ACHN (cell line): ENCODE results near the gene CHST8.
"Not testable (repeated sequence)": the region's sequence is repeated elsewhere in the genome, so short reads cannot be mapped to it uniquely, and the experiment has no call there.

Experiments
- DNase-seq: peaks from one replicate; pipeline ENCODE4 v3.0.0-alpha.2; 2015
- in situ Hi-C: cut with HindIII; loops from 2 replicates; pipeline ENCODE4 v1.10.0; 2017; ENCODE audit warnings: low sequenced_read_pairs, low pct_ligation_motif_present, low pct_unique_long_range_greater_than_20kb

Gene CHST8

DNA sequence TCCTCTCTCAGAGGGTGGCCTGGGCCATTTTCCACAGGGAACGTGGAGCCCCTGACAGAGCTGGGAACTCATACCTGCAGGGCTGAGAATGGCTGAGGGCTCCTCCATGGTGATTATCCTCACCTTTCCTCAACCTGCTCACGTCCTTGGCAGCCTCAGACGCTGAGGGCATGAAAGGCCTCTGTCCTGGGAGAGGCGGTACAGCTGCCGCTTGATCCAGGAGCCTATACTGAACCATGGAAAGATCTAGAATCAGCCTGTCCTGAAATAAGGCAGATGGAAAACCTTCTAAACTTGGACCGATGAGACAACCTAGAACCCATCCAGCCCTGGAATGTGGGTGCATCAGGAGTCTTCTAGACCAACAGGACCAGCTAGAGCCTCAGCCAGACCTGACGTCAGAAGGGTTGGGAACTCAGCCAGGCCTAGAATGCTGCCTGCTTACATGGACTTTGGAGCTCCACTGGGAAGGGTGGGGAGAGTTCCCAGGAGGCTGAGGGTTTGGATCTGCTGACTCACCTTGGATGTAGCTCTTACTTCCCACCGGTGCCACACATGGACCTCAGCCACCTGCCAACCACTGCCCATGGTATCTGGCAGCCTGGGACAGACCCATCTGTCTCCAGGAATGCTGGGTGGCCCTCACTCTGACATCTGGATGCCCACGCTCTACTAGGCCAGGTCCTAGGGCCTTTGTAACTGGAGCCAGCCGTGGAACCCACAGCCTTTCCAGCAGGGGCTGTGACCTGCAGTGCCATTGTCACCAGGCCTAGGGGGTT, 182.5 kb downstream of the CHST8 start:
- no peak for DNase-seq
- in situ Hi-C loops, result no loop called here

DNA sequence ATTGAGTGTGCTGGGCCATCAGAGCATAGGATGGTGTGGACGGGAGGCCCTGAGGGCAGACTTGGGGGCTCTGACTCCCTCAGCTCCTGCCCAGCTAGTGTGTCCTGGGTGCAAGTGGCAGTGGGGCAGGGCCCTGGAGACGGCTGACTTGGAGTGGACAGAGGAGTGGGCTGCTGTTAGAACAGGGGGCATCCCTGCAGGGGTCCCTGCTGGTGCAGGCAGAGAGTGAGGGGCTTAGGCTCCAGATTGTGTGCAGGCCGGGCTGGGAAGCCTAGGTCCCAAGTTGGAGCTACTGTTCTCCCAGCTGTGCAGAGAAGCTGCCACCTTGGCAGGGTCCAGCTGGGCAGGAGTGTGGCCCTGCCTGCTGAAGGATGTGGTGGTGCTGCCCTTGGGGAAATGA, 183.6 kb downstream of the CHST8 start:
- in situ Hi-C loops, result no loop called here
- no peak for DNase-seq

DNA sequence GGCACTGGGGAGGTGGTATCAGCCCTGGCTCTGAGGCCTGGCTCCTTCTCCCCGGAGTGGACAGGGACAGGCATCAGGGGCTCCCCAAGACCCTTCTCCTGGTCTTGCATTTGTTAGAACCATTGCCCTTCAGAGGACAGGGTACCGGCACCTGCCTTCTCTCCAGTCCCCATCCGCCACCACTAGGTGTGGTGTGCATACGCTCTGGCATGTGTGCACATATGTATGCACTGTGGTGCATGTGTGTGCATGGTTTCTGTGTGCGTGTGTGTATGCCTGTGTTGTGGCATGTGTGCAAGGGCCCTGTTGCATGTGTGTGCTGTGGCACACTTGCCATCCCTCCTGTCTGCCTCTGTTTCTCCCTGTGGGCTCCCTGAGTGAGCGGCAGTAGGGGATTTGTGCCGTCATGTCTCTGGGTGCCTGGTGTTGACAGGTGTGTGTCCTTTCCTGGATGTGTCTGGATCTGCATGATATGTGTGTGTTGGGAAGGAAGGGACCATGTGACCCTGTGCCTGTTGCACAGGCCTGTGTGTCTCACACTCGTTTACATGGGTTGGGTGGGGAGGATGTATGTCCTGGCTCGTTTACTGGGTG, 184.2 kb downstream of the CHST8 start:
- in situ Hi-C loops, result no loop called here
- no peak for DNase-seq

DNA sequence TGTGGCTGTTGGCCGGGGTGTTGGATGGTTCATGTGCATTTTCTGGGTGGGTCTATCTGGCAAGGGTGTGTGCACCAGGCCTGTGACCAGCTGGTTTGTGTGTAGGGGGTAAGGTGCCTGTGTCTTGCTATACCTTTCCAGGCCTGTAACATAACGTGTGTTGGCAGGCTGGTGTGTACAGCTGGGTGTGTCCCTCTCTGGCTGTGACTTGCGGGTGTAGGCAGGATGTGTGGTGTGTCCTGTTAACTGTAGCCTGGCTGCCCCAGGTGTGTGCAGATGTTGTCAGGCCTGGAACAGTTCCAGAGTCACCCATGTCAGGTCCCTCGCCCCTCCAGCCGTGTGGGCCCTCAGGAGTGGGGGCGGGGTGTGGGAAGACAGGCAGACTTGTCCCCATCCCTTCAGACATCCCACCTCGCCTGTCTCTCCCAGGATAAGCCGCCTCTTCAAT, 184.7 kb downstream of the CHST8 start:
- in situ Hi-C loops, result no loop called here
- DNase-seq, result no peak

DNA sequence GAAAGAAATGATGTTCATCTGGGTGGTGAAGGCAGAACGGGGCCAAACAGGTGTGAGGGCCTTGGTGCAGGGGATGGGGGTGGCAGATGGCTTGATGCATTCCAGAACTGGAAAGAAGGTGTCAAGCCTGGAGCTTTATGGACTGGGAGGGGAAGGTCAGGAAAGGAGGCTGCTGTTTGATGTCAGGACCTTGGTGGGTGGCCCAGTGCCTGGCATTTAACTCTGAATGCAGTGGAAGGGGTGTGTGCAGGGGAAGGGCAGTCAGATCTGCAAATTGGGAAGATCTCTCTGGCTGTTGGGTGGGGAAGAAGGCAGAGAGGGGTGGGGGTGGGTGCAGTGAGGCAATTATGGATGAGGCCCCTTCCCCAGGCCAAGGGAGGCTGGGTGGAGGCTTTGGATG, 186.6 kb downstream of the CHST8 start:
- DNase-seq, result no peak
- in situ Hi-C loops, result no loop called here

DNA sequence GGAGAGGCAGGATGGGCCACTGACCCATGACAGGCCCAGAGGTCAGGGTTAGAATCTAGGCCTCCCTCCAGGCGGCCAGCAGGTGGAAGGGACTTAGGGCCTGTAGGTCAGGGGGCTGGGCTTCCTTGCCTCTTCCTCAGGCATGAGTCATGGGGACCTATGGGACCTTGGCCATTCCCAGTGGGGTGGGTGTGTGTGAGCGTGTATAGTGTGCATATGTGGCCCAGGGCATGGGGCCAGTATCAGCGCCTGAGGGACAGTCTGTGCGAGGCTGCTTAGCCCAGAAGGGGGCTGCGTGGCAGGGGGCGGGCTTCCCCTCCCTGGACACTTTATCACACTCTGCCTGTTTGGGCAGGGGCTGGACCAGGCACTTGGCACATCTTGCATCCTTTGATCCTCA, 188.2 kb downstream of the CHST8 start:
- in situ Hi-C loops, result no loop called here
- DNase-seq, result no peak

DNA sequence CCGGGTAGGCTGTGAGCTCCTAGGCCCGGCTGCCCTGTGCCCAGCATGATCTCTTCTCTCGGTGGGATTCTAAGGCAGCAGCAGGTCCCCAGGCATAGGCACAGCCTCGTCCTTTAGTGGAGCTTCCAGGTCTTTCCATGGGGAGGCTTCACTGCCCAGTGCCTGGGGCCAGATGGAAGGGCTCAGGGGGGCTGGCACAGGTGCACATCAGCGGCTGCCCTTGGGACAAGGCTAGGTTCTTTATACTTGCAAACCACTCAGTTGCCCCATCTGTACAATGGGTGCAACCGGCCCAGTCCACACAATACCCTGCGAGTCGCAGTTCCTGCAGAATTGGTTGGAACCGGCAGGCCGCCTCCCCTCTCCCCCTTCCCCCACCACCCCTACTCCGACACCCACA, 189.1 kb downstream of the CHST8 start:
- in situ Hi-C loops, result no loop called here
- DNase-seq, result no peak

DNA sequence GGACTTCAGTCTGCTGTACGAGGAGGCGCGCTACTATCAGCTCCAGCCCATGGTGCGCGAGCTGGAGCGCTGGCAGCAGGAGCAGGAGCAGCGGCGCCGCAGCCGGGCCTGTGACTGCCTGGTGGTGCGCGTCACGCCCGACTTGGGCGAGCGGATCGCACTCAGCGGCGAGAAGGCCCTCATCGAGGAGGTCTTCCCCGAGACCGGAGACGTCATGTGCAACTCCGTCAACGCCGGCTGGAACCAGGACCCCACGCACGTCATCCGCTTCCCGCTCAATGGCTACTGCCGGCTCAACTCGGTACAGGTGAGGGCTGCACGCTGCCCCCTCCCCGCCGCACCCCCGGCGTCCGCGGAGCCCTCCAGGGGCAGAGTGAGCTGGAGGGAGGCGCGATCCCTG, 189.5 kb downstream of the CHST8 start:
- in situ Hi-C loops, result no loop called here
- DNase-seq, result no peak

DNA sequence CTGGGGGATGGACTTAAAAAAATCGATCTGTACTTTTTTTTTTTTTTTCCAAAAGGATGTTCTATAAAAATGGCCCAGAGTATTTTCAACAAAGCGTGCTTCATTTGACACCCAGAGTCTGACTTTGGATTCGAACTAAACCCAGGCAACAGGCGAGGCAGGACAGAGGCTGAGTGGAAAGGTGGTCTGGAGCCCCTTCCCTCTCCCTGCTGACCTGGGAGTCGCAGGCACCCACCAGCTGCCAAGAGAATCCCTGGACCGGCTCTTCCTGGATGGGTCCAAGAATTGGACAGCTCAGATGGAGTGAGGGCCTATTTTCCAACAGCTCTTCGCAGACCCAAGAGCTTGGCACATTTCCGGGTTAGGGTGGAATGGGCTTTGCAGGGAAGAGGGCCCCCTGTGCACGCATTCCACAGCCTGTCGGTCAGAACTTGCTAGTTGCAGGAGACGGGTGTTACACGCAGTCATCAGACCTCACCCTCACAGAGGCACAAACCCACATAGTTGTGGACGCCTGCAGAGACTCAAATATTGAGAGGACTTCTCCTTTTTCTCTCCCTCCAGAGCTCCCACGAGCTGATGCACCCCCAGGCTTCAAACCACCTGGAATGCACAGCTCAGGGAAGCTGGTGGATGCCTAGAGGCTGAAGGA, 190.1 kb downstream of the CHST8 start:
- no peak for DNase-seq
- in situ Hi-C loops, result no loop called here

DNA sequence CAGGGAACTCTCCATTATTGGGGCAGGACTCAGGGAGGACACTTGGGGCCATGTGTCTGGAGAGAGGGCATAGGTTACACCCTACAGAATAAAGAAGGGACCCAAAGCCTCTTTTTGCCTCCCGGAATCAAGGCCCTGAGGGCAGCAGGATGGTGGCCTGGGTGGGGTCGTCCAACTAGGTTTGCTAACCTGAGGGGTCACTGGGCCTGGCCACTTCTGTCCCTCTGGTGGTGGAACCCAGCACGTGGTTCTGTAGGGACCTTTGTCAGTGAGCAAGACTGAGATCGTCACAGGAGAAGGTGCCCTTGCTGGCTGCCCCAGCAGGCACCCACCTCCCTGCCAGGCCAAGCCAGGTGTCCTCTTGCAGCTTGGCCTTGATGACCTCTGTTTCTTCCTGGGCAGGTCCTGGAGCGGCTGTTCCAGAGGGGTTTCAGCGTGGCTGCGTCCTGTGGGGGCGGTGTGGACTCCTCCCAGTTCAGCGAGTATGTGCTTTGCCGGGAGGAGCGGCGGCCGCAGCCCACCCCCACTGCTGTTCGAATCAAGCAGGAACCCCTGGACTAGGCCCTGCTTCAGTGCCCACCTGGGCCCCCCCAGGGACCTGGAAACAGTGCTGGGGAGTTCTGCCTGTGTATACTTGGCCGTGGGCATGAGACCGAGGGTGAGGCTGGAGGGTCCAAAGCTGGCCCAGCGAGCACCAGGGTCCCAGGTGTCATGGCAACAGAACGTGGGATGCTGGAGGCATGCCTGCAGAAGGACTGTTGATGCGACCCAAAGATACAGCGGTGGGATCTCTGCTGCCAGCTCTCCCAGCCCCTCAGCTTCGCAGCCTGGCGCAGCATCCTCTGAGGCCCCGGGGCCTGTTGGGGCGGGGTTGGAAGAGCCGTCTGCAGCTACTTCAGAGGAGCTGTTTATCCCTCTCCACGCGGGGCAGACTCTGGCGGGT, 190.9 kb downstream of the CHST8 start:
- DNase-seq, result no peak
- in situ Hi-C loops, result no loop called here

DNA sequence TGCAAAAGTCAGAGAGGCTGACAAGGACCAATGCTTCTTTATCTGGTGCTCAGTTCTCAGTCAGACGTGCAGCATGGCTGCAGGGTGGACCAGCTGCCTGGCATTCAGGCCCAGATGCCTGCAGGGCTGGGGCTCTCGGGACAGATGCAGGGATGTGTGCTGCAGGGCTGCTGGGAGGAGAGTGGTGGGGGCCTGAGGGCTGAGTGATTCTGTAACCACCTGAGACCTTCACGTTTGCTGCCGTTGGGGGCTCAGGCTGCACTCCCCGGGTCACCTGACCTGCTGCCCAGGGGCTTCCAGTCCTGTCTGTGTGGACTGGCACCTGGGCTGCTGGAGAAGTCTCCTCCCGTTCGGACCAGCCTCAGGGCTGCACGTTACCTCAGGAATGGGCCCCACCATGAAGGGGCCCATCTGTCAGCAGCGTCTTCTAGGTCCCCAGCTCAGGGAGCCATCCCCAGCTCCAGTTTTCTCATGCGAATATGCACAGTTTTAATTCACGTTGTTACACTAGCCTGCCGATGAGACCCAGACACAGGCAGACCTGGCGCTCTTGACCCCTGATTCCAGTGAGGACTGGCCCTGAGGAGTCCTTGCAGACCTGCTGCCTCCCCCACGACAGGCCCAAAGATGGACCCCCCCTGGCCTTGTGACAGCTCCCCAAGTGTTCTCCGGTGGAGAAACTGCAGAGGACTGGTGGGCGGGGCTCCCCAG, 191.8 kb downstream of the CHST8 start:
- no peak for DNase-seq
- in situ Hi-C loops, result no loop called here

DNA sequence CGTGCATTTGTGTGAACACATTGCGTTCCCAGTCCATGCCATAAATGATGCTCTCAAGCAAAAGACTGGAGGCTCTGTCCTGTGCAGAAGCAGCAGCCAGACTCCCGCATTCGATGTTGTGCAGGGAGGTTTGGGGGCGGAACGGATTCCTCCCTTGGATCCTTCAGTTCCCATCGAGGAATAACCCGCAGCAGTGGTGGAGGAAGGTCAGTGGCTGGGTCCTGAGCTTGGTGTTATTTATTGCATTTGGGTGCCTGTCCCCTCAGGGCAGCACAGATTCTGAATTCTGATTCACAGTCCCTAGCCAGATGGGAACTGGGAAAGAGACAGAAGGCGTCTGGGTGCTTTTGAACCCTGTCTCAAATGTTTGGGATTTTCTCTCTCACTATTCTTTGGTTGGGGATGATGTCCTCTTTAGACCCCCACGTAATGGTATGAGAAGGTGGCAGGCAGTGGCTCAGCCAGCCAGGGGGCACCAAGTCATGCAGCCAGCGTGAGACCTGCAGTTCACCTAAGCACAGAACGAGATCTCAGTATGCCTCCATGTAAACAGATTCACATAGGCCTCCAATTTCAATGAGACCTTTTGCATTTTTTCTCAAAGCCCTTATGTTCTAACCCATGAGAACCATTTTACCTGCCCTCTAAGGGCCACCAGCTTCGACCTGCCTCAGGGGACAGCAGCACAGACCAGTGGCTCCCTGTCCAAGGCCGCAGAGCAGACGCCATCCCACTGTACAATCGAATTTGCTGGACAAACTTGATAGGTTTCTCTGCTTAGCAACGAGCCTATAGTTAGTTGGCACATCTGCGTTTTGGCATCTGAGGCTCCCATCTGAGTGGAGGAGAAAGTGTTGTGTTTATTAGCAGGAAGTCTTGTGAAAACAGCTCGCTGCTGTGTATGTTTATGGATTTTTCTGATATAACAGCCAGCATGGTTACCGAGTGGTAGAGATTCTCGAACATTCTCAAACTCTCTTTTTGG, 192.7 kb downstream of the CHST8 start:
- no peak for DNase-seq
- in situ Hi-C loops, result no loop called here

DNA sequence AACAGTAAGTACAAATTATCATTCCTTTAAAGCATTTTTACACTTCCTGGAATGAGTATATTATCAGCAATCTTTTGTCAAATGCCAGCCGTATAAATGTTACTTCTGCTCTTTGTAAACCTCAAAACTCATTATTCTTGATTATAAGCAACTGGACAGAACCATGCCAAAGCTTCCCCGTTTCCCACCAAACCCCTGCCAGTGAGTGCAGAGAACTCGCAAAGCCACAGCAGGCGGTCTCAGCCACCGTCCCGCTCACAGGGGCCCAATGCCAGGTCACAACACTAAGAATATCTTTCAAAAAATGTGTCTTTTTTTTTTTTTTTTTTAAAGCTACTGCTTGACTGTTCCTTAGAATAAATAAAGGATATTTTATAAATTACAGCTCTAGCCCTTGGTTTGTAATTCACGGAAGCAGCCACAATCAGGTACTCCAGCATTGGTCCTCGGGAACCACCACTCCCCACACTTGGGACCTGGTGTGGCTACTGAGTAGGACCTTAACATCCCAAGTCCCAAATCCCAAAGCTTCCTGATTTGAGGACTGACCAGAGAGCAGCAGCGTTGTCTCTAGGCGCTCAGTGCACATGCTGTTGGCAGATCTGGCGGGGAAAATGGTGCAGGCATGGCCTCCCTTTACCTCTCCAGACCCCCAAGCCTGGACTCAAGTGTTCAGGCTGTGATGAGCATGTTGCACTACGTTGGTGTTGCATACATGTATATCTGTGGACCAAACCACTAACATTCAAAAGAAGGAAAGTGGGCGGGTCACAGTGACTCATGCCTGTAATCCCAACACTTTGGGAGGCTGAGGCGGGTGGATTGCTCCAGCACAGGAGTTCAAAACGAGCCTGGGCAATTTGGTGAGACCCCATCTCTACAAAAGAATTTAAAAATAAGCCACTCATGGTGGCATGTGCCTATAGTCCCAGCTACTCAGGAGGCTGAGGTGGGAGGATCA, 193.9 kb downstream of the CHST8 start:
- no peak for DNase-seq

DNA sequence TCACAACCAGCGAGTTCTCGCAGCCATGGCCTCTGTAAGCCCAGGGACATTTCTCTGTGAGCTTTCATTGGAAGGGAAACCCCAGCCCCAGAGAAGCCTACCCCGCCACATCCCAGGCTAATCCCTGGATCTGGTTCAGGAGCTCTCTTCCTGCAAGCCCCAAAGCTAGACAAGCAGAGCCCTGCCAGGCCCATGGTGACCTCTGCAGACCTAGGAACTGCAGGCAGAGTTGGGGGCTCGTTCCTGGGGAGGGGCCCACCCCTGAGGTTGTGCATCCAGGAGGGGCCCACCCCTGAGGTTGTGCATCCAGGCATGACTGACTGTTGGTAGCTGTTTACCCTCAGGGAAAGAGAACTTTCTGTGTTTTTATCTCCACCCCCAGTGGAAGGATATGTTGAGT, 196.7 kb downstream of the CHST8 start:
- in situ Hi-C loops, result no loop called here
- DNase-seq, result no peak

More for the DNA sequence above, 193.9 kb downstream of the CHST8 start:
- in situ Hi-C loops, result no loop called here

DNA sequence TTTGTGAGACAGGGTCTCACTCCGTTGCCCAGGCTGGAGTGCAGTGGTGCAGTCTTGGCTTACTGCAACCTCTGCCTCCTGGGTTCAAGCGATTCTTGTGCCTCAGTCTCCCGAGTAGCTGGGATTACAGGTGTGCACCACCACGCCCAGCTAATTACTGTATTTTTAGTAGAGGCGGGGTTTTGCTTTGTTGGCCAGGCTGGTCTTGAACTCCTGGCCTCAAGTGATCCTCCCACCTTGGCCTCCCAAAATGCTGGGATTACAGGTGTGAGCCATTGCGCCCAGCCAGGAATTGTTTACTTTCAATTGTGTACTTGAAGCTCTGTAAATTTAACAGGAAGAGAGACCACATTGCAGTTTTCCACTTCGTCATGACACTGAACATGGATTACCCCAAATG, 197.3 kb downstream of the CHST8 start:
- DNase-seq, in situ Hi-C loops: not testable (repeated sequence)

DNA sequence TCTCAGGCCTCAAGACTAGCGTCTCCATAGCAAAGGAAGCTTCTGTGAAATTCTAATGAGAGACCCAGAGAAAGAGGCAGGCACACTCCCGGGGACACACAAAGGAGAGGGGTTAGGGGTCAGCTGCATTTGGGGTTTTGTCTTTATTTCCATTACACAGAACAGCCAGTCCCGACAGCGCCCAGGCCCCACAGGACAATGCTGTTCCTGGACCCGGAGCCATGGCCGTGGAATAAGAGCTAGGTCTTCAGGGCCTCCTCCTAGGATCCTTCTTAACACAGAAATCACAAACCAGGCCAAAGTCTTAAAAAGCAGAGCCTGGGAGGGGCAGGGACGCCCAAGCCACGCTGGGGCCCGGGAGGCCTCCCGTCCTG, 197.7 kb downstream of the CHST8 start:
- no peak for DNase-seq
- in situ Hi-C loops, result no loop called here
